GM19452 (cell line): ENCODE results near the gene TM9SF4.
A peak's percentile ranks its signal among the peaks of the same experiment; 100 is the strongest.

Experiments used
- ATAC-seq: cut with Tn5 transposase; IDR thresholded peaks from one replicate; pipeline ENCODE4 v1.9.1; 2021; ENCODE audit not compliant: unreplicated experiment

Gene TM9SF4

DNA sequence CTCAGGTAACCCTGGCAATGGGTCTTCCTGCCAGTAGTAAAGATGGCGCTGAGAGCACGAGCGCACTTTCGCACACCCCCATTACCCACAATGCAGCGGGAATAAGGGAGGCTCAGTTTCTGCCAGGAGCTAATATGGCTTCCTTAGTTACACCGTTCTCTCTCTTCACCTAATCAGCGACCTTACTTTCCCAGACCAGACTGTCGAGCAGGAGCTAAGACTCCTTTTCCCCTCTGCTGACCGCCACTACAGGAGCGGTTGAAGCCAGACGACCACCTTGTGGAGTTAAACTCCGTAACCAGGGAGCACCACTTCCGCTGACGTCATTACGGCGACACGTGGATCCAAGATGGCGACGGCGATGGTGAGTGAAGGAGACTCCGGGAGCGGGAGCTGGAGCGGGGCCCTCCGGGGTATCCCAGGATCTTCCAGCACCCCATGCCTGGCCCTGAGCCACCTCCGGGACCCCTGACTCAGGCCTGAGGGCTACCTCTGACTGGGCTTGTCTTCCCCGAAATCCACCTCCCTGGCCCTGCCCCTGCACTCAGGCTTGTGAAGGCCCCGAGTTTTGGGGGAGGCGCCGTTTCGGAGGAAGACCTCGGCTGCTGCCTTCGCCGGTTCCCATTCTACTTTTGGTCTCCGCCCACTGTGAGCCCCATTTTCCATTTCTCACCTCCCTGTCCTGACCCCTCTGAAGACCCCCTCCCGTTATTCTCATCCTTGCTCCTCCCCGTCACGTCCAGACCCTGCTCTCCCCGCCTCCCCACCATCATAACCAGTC is at the start of gene TM9SF4:
Gene TM9SF4 (plus strand): TSS at position 323 of the 781 bp plus-strand sequence. CDS start 27 bp downstream, at position 350.
- ATAC-seq = peak; percentile 79

GRCh38 chr20:32062776-32063170 is 46.7 kb upstream of the TM9SF4 start:
- no peak for ATAC-seq

DNA sequence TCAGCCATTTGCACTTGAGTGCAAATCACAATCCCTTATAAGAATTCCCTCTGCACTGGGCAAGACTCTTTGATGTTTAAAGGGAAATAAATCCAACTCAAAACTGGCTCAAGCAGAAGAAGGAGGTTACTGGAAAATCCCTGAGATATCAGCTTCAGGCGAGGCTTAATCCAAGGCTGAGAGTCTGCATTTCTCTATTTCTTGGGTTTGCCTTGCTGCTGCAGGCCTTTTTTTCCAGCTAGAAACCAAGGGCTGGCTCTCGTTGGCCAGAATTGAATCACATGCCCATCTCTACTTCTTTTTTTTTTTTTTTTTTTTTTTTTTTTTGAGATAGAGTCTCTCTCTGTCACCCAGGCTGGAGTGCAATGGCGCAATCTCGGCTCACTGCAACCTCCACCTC is 45.8 kb upstream of the TM9SF4 start:
- ATAC-seq = no peak

DNA sequence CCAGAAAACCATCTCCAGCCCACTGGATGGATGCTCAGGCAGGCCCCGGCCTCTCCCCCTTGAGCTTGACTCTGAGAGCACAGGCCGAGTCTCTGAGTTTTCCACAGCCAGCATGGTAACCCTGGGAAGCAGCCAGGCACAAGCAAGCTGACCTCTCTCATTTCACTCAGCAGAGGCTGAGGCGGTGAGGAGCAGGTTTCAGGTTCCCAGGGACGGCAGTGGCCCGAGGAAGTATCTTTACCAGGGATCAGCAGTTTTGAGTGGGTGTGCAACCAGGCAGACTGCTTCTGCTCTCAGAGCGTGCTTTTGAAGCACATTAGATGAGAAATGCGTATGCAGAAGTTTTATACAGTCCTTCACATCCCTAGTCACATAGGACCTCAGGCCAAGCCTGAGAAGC is 44.8 kb upstream of the TM9SF4 start:
- ATAC-seq = no peak

DNA sequence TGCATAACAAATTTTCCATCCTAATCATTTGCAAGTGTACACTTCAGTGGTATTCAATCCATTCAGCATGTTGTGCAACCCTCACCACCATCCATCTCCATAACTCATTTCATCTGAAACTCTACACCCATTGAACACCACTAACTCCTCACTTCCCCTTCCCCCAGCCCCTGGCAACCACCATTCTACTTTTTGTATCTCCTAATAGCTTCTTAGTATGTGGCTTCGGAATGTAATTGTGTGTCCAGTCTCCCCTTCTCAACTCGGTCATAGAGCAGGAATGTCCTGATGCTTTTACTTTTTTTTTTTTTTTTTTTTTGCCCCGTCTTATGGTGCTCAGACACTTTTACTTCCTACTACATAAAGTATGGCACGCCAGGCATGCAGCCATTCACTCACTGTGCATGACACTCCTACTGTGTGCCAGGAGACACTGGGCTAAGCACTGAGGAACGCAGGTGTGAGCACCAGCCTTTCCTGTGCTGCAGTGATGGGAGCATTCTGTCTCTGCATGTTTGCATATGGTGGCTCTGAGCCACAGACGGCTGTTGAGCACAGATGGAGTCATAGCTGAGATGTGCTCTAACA is 42.2 kb upstream of the TM9SF4 start:
- ATAC-seq = no peak

DNA sequence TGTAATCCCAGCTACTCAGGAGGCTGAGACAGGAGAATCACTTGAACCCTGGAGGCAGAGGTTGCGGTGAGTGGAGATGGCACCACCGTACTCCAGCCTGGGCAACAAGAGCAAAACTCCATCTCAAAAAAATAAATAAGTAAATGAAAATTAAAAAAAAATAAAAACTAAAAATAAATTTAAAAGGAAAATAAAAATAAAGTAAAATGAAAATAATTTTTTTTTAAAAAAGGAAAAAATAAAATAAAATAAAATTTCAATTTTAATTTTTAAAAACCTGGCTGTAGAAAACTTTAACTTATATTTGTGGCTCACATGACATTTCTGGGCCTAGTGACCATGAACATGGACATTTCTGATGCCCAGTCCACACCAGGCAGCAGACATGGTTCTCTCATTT is 41.3 kb upstream of the TM9SF4 start:
- no peak for ATAC-seq

- no peak for ATAC-seq
Observed at GRCh38 chr20:32069711-32070110, 39.8 kb upstream of the TM9SF4 start.

DNA sequence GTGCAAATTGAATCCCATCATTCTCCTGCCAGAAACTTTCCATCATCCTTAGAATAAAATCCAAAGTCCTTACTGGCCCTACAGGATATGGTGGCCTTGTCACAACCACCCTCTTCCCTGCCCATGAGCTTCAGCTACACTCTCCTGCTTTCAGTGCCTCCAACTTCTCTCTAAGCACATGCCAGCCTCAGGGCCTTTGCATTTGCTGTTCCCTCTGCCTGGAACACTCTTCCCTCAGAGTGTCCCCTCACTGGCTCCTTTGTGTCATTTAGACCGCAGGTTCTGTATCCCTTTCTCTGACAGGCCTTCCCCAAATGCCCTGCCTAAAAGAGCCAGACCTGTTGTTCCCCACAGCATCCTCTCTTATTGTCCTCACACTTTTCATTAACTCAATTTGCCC is 39.2 kb upstream of the TM9SF4 start:
- ATAC-seq = no peak

DNA sequence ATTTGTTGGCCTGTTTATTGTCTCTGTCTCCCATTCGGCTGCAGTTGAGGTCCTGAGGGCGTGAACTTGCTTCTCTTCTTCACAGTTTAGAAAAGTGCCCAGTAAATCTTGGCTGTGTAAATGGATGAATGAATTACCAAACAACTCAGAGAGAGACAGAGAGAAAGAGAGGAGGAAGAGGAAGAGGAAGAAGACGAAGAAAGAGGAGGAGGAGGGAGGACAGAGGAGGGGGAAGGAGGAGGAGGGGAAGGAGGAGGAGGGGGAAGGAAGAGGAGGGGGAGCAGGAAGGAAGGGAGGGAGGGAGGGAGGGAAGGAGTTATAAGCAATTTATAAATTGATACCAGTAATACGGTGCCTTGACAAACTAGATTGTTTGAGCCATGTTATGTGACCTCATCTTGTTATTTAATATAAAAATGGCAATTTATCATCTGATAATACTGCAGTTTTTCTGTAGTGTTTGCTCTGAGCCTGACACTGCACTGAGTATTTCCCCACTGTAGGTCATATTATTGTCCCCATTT is 38.8 kb upstream of the TM9SF4 start:
- no peak for ATAC-seq

DNA sequence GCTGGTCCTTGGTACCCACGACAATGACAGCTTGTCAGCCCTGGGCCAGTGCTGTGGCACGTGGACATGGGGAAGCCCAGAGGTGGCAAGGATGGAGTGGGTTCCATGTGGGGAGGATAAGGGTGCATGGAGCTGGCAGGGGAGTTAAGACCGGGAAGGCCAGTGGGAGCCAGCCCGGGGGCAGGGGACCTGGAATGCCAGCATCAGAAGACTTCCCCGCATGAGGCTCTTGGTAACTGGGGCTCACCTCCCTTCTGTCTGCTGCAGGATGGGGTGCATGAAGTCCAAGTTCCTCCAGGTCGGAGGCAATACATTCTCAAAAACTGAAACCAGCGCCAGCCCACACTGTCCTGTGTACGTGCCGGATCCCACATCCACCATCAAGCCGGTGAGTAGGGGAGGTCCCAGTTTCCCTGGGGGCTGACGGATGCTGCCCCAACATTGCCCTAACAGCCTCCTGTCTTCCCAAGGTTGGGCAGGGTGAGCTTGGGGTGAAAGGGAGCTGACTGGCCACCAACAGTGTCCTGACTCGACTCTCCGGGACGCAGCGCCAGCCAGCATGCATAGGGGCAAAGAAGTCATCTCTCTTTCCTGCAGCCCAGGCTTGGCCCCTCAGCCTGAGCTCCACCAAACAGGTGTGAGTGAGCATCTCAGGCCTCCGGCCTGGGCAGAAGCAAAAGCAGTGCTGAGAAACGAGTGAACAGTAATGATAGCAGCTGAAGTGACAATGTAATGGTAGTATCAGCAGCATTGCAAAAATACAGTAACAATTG is 37.9 kb upstream of the TM9SF4 start:
- no peak for ATAC-seq

DNA sequence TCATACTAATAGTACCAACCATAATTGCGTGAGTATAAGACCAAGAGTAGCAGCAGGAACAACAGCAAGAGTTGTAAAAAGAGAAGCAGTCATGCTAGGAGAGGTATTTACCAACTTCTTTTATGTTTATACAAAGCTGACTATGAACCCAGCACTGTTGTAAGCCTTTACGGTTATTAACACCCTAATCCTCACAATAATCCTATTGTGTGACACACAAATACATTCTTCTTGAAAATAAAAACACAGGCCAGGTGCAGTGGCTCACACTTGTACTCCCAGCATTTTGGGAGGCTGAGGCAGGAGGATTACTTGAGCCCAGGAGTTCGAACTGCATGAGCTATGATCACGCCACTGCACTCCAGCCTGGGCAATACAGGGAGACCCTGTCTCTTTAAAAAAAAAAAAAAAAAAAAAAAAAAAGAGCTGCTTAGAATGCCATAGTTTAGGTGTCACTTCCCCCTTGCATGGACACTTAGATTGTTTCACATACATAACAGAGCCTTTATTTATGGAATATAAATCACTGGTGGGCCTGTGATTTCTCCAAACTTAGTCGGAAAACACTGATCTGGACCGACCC is 37.3 kb upstream of the TM9SF4 start:
- no peak for ATAC-seq

GRCh38 chr20:32075534-32075933 is 34.0 kb upstream of the TM9SF4 start:
- ATAC-seq = no peak

DNA sequence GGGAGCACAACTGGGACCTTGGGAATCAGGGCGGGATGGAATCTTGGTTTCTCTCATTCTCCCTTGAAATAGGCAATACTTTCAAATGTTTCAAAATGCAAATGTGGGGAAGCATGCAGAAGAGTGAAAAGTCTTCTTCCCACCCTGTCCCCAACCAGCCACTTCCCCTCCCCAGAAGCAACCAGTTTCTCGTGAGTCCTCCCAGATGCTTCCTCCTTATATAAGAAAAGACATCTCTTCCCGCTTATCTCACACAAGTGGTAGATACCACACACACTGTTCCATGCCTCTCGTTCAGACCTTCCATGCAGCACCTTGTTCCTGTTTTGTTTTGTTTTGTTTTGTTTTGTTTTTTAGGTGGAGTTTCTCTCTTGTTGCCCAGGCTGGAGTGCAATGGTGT is 32.3 kb upstream of the TM9SF4 start:
- ATAC-seq = no peak

DNA sequence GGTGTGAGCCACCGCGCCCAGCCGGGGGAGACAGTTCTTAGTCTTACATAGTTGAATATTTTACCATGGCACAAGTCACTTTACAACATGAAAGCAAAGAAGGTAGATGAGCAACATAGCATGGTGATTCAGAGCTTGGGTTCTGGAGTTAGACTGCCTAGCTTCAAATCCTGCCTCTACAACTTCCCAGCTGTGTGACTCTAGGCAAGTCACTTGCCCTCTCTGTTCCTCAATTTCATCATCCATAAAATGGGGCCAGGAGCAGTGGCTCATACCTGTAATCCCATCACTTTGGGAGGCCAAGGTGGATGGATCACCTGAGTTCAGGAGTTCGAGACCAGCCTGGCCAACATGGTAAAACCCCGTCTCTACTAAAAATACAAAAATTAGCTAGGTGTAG is 31.2 kb upstream of the TM9SF4 start:
- no peak for ATAC-seq

GRCh38 chr20:32078791-32079190 is 30.7 kb upstream of the TM9SF4 start:
- no peak for ATAC-seq

DNA sequence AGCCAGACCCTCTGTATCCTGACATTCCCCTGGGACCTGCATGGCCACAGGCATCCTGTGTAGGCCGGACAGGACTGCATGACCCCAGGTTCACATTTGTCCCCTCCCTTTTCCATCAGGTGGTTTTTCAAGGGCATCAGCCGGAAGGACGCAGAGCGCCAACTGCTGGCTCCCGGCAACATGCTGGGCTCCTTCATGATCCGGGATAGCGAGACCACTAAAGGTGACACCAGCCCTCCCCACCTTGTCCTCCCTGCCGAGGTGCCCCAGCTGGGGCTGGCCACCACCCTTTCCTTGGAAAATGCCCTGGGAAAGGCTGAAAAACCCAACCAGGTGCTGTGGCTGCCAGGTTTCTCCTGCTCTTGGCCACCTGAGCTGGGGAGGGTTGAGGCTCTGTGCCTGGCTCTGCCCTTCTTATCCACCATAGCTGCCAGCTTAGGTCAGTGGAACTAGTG is 29.8 kb upstream of the TM9SF4 start:
- no peak for ATAC-seq

GRCh38 chr20:32080783-32081182 is 28.7 kb upstream of the TM9SF4 start:
- no peak for ATAC-seq

- ATAC-seq = no peak
Observed at GRCh38 chr20:32083469-32083868, 26.0 kb upstream of the TM9SF4 start.

DNA sequence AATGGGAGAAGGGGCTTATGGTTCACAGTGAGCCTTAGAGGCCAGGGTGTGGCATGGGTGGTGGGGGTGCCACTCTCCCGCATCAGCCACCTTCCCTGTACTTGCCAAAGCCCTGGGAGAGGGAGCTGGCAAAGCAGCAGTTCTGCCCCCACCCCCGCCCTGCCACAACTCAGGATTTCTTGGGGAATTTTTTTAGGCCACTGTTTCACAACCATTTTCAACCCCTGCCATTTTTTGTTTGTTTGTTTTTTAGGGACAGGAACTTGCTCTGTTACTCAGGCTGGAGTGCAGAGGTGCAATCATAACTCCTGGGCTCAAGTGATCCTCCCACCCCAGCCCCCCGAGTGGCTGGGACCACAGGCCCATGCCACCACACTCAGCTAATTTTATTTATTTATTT is 22.4 kb upstream of the TM9SF4 start:
- ATAC-seq = no peak

DNA sequence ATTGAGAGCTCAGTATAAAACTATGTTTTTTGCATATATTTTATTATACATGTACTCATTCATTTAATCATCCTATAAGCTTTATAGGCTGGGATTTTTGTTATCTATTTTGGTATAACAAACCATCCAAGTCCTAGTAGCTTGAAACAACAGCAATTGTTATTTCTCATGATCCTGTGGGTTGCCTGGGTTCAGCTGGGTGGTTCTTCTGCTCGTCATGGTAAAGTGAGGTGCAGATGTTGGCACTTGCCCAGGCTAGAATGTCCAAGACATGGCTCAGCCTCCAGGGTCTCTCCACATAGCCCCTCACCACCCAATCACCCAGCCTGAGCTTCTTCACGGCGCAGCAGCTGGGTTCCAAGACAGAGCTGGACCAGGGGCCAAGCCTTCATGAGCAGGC is 20.8 kb upstream of the TM9SF4 start:
- ATAC-seq = no peak

- no peak for ATAC-seq
Observed at GRCh38 chr20:32089637-32090362, 19.7 kb upstream of the TM9SF4 start.
